Immature natural killer cell (primary cell): Measurements from ENCODE around the gene MROH7. TPM values are rescaled to one million over a fixed set of nuclear protein-coding genes. Genes with fewer than 3 reads are reported as not detected.
A peak's percentile ranks its signal among the peaks of the same experiment; 100 is the strongest.

Experiments
- DNase-seq, 3 donors: peaks; one replicate each; pipeline ENCODE4 v3.0.0; 2022; ENCODE audit warnings: mixed read lengths in 1 of 3
- H3K27ac Mint-ChIP-seq, 6 donors: one replicate each; pipeline ENCODE4 v1.8.0; 2020; ENCODE audit warnings: mixed read lengths in 6 of 6, mild to moderate bottlenecking in 5 of 6, inconsistent platforms in 4 of 6, moderate library complexity in 3 of 6
- H3K27me3 Mint-ChIP-seq, 3 donors: one replicate each; pipeline ENCODE4 v1.8.0; 2020 to 2021; ENCODE audit warnings: low read depth in 3 of 3, mild to moderate bottlenecking in 3 of 3, mixed read lengths in 3 of 3, moderate library complexity in 3 of 3, inconsistent platforms in 1 of 3
- H3K36me3 Mint-ChIP-seq, 3 donors: one replicate each; pipeline ENCODE4 v1.8.0; 2020; ENCODE audit warnings: mixed read lengths in 3 of 3, inconsistent platforms in 2 of 3, mild to moderate bottlenecking in 2 of 3
- H3K4me1 Mint-ChIP-seq, 2 donors: one replicate each; pipeline ENCODE4 v1.8.0; 2020; ENCODE audit warnings: inconsistent platforms in 2 of 2, mild to moderate bottlenecking in 2 of 2, mixed read lengths in 2 of 2, moderate library complexity in 1 of 2
- H3K4me3 Mint-ChIP-seq, 5 donors: one replicate each; pipeline ENCODE4 v1.8.0; 2020; ENCODE audit warnings: mild to moderate bottlenecking in 5 of 5, mixed read lengths in 5 of 5, inconsistent platforms in 3 of 5, moderate library complexity in 3 of 5
- H3K9me3 Mint-ChIP-seq, 6 donors: one replicate each; pipeline ENCODE4 v1.8.0; 2020; ENCODE audit warnings: mild to moderate bottlenecking in 6 of 6, mixed read lengths in 6 of 6, inconsistent platforms in 4 of 6, moderate library complexity in 3 of 6
- polyA plus RNA-seq, 3 donors: library from polyadenylated mRNA; unstranded; fragments of 300-500 nt; fragmentation: Illumina TruSeq; gene quantifications; one replicate each; pipeline ENCODE4 v1.2.3, GENCODE V29; 2021

Gene MROH7
- polyA plus RNA-seq, 3 donors from 2014 or later, result not detected

GRCh38 chr1:54604572-54605370 is 36.8 kb upstream of the MROH7 start:
- H3K36me3 Mint-ChIP-seq, result no peaks in the 10 kb centered on the region
- H3K4me3 Mint-ChIP-seq, result no peak overlapping the region
- peak in 2 of 3 donors; percentile 2 to 5 for DNase-seq
- peaks cover 0 to 3% (median 0%) of the 10 kb centered on the region in 3 donors for H3K27me3 Mint-ChIP-seq
- H3K4me1 Mint-ChIP-seq, result peaks cover 9 to 10% of the 10 kb centered on the region in 2 donors
- H3K9me3 Mint-ChIP-seq, result no peaks in the 10 kb centered on the region
- peak overlapping the region in 1 of 6 donors; percentile 46 for H3K27ac Mint-ChIP-seq

GRCh38 chr1:54606096-54606989 is 35.2 kb upstream of the MROH7 start:
- Mint-ChIP-seq H3K9me3 (no peaks in the 10 kb centered on the region), H3K4me1 (peaks cover 9 to 10% of the 10 kb centered on the region in 2 donors), H3K4me3 (no peak overlapping the region), H3K27ac (no peak overlapping the region), H3K36me3 (no peaks in the 10 kb centered on the region), H3K27me3 (peaks cover 2 to 5% (median 3%) of the 10 kb centered on the region in 3 donors)
- DNase-seq, result no peak

GRCh38 chr1:54606990-54607325 is 34.6 kb upstream of the MROH7 start:
- Mint-ChIP-seq H3K27me3 (peaks cover 1 to 5% (median 2%) of the 10 kb centered on the region in 3 donors), H3K27ac (no peak overlapping the region), H3K4me1 (peaks cover 9 to 10% of the 10 kb centered on the region in 2 donors), H3K9me3 (no peaks in the 10 kb centered on the region), H3K36me3 (no peaks in the 10 kb centered on the region), H3K4me3 (no peak overlapping the region)
- no peak for DNase-seq

GRCh38 chr1:54607821-54608565 is 33.6 kb upstream of the MROH7 start:
- peaks cover 9 to 10% of the 10 kb centered on the region in 2 donors for H3K4me1 Mint-ChIP-seq

GRCh38 chr1:54608566-54609230 is 32.9 kb upstream of the MROH7 start:
- H3K4me3 Mint-ChIP-seq, result no peak overlapping the region
- H3K27me3 Mint-ChIP-seq, result peaks cover 1 to 5% (median 2%) of the 10 kb centered on the region in 3 donors
- no peaks in the 10 kb centered on the region for H3K9me3 Mint-ChIP-seq
- H3K36me3 Mint-ChIP-seq, result no peaks in the 10 kb centered on the region
- H3K4me1 Mint-ChIP-seq, result peaks cover 9 to 10% of the 10 kb centered on the region in 2 donors
- DNase-seq, result no peak
- no peak overlapping the region for H3K27ac Mint-ChIP-seq

More at GRCh38 chr1:54607821-54608565, 33.6 kb upstream of the MROH7 start:
- no peak for DNase-seq
- no peak overlapping the region for H3K27ac Mint-ChIP-seq
- peaks cover 1 to 5% (median 2%) of the 10 kb centered on the region in 3 donors for H3K27me3 Mint-ChIP-seq
- no peaks in the 10 kb centered on the region for H3K9me3 Mint-ChIP-seq
- no peak overlapping the region for H3K4me3 Mint-ChIP-seq
- H3K36me3 Mint-ChIP-seq, result no peaks in the 10 kb centered on the region

GRCh38 chr1:54609301-54609921 is 32.2 kb upstream of the MROH7 start:
- H3K4me3 Mint-ChIP-seq, result no peak overlapping the region

GRCh38 chr1:54610048-54610447 is 31.5 kb upstream of the MROH7 start:
- peaks cover 0 to 2% of the 10 kb centered on the region in 2 donors for H3K4me1 Mint-ChIP-seq
- H3K27me3 Mint-ChIP-seq, result peaks cover 0 to 5% (median 2%) of the 10 kb centered on the region in 3 donors
- H3K9me3 Mint-ChIP-seq, result no peaks in the 10 kb centered on the region
- H3K36me3 Mint-ChIP-seq, result no peaks in the 10 kb centered on the region
- H3K4me3 Mint-ChIP-seq, result no peak overlapping the region
- DNase-seq, result no peak
- no peak overlapping the region for H3K27ac Mint-ChIP-seq

More at GRCh38 chr1:54609301-54609921, 32.2 kb upstream of the MROH7 start:
- Mint-ChIP-seq H3K9me3 (no peaks in the 10 kb centered on the region), H3K36me3 (no peaks in the 10 kb centered on the region), H3K4me1 (peaks cover 6 to 8% of the 10 kb centered on the region in 2 donors), H3K27ac (no peak overlapping the region), H3K27me3 (peaks cover 1 to 5% (median 2%) of the 10 kb centered on the region in 3 donors)
- DNase-seq, result no peak

GRCh38 chr1:54610601-54611580 is 30.7 kb upstream of the MROH7 start:
- no peak for DNase-seq
- peaks cover 0 to 5% (median 2%) of the 10 kb centered on the region in 3 donors for H3K27me3 Mint-ChIP-seq
- no peaks in the 10 kb centered on the region for H3K9me3 Mint-ChIP-seq
- H3K4me3 Mint-ChIP-seq, result no peak overlapping the region
- no peaks in the 10 kb centered on the region for H3K4me1 Mint-ChIP-seq
- H3K27ac Mint-ChIP-seq, result no peak overlapping the region
- no peaks in the 10 kb centered on the region for H3K36me3 Mint-ChIP-seq

- Mint-ChIP-seq H3K4me3 (no peak overlapping the region), H3K27ac (no peak overlapping the region), H3K36me3 (no peaks in the 10 kb centered on the region), H3K9me3 (no peaks in the 10 kb centered on the region), H3K27me3 (peaks cover 0 to 5% (median 2%) of the 10 kb centered on the region in 3 donors), H3K4me1 (no peaks in the 10 kb centered on the region)
- DNase-seq, result no peak
Observed at GRCh38 chr1:54611621-54612020, 30.0 kb upstream of the MROH7 start.

- Mint-ChIP-seq H3K4me1 (no peaks in the 10 kb centered on the region), H3K27ac (no peak overlapping the region), H3K9me3 (no peaks in the 10 kb centered on the region), H3K27me3 (peaks cover 0 to 8% (median 4%) of the 10 kb centered on the region in 3 donors), H3K4me3 (no peak overlapping the region), H3K36me3 (no peaks in the 10 kb centered on the region)
- no peak for DNase-seq
Observed at GRCh38 chr1:54614024-54614423, 27.6 kb upstream of the MROH7 start.

GRCh38 chr1:54614563-54614962 is 27.0 kb upstream of the MROH7 start:
- H3K4me3 Mint-ChIP-seq, result no peak overlapping the region
- H3K27ac Mint-ChIP-seq, result no peak overlapping the region
- no peaks in the 10 kb centered on the region for H3K9me3 Mint-ChIP-seq
- no peaks in the 10 kb centered on the region for H3K36me3 Mint-ChIP-seq
- no peaks in the 10 kb centered on the region for H3K4me1 Mint-ChIP-seq
- no peak for DNase-seq
- H3K27me3 Mint-ChIP-seq, result peaks cover 0 to 8% (median 4%) of the 10 kb centered on the region in 3 donors
